ENCODE results near the gene FCHO2. TPM values are rescaled to one million over a fixed set of nuclear protein-coding genes. Genes with fewer than 3 reads are reported as not detected.

The FCHO2 gene
- total RNA-seq, 1 donor from 2014 or later = 1.6 TPM

DNA sequence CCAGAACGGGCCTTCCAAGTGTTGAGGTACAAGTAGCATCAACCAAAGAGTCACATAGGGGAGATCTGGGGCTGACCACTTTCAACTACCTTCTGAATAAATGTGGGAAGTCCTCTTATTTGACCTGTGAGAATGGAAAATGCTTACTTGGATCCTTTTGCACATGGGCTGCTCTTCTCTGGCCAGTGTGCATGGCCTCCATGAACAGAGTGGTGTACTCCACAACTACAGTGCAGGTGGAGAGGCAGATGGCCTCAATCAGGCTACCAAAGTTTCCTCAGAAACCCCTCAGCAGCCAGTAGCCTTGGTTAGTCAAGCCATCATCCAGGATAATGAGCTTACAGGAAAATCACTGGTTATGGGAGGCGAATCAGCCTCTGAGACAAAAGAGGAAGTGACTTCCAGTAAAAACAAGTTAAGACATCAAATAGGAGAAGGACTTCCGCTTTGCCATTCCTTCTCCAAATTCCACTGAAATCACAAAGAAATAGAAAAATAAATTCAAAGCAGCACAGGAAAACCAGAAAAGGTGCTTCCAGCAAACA is 18.3 kb upstream of the FCHO2 start:
- no peak overlapping the region for H3K27ac Mint-ChIP-seq
- no peak for DNase-seq (ENCODE audit: low spot score)
- H3K4me3 Mint-ChIP-seq (ENCODE audit: low read depth) = no peak overlapping the region
- H3K4me1 Mint-ChIP-seq (ENCODE audit: low read depth) = no peaks in the 10 kb centered on the region
- no peaks in the 10 kb centered on the region for H3K36me3 Mint-ChIP-seq (ENCODE audit: low read depth)
- H3K9me3 Mint-ChIP-seq = no peaks in the 10 kb centered on the region
- H3K27me3 Mint-ChIP-seq (ENCODE audit: low read depth) = peaks cover 6% of the 10 kb centered on the region
- intact Hi-C loops (cut with micrococcal nuclease) = no loop called here

DNA sequence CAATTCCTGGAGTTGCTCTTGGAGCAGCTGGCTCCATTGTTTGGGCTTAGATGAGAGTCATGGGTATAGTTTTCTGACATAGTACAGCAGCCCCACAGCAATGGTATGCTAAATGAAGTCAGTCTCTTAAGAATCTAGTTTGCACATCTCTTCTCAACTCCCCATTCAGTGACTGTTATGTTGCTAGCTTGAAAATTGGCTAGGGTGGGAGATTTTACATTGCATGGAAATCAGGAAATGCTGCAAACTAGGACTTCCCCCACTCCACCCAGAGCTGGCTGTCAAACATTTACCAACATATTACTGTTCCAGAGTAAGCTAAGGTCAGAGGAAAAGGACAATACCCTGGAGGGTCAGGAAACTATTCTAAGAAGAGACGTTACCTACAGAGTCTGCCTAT is 17.6 kb upstream of the FCHO2 start:
- Mint-ChIP-seq H3K27ac (no peak overlapping the region), H3K36me3 (ENCODE audit: low read depth) (no peaks in the 10 kb centered on the region), H3K4me1 (ENCODE audit: low read depth) (no peaks in the 10 kb centered on the region), H3K9me3 (no peaks in the 10 kb centered on the region), H3K4me3 (ENCODE audit: low read depth) (no peak overlapping the region), H3K27me3 (ENCODE audit: low read depth) (peaks cover 5% of the 10 kb centered on the region)
- no peak for DNase-seq (ENCODE audit: low spot score)
- intact Hi-C loops (cut with micrococcal nuclease) = no loop called here

DNA sequence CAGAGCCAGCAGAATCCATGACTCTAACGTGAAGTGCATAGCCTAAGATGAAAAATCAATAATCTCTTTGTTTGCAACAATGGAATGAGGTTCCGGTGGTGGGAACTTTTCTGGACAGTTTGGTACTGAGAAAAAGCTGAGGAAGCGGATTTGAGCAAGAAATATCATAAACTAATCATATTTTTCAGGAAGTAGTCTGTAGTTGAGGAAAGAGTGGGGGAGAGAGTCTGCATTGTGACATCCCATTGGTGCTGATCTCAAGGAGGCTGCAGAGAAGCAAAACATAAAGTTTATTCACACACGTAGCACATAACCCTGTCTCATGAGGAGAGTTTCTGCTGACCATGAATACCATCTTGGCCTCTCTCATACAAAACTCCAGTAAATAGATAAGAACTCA is 15.8 kb upstream of the FCHO2 start:
- no peaks in the 10 kb centered on the region for H3K9me3 Mint-ChIP-seq
- H3K27me3 Mint-ChIP-seq (ENCODE audit: low read depth) = peaks cover 11% of the 10 kb centered on the region
- intact Hi-C loops (cut with micrococcal nuclease) = no loop called here

DNA sequence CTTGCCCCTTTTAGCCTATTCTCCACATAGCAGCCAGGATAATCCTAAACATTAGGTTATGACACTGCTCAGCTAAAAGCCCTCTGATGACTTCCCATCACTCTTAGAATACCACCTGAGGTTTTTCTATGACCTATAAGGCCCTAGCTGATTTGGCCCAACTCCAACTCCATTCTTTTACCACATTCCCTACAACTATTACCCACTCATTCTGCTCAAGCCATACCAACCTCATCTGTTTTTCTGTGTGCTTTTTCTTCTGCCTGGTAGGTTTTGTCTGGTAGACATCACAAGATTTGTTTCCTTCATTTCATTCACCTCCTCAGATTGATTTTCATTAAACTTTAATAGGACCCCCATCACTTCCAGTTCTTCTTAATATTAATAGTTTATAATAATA is 12.5 kb upstream of the FCHO2 start:
- no peak overlapping the region for H3K27ac Mint-ChIP-seq
- H3K27me3 Mint-ChIP-seq (ENCODE audit: low read depth) = peaks cover 22% of the 10 kb centered on the region
- intact Hi-C loops (cut with micrococcal nuclease) = no loop called here
- no peaks in the 10 kb centered on the region for H3K4me1 Mint-ChIP-seq (ENCODE audit: low read depth)
- H3K36me3 Mint-ChIP-seq (ENCODE audit: low read depth) = no peaks in the 10 kb centered on the region
- H3K9me3 Mint-ChIP-seq = no peaks in the 10 kb centered on the region
- no peak overlapping the region for H3K4me3 Mint-ChIP-seq (ENCODE audit: low read depth)
- DNase-seq (ENCODE audit: low spot score) = no peak

More for the DNA sequence above, 15.8 kb upstream of the FCHO2 start:
- no peaks in the 10 kb centered on the region for H3K36me3 Mint-ChIP-seq (ENCODE audit: low read depth)
- H3K27ac Mint-ChIP-seq = no peak overlapping the region
- no peak overlapping the region for H3K4me3 Mint-ChIP-seq (ENCODE audit: low read depth)
- DNase-seq (ENCODE audit: low spot score) = no peak
- H3K4me1 Mint-ChIP-seq (ENCODE audit: low read depth) = no peaks in the 10 kb centered on the region

DNA sequence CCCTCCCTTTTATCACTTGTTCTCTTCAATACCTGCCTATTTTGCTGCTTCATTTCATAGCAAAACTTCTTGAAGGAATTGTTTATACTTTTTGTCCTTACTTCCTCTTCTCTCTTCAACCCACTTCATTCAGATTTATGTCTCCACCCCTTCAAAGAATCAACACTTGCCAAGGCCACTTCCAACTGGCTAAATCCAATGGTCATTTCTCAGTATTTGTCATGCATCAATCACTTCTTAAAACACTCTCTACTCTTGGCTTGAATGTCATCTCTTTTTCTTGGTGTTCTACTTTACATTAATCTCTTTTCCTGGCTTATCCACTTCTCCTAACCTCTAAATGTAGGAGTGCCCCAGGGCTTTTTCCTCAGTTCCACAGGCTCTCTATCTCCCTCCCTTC is 8.3 kb upstream of the FCHO2 start:
- H3K4me1 Mint-ChIP-seq (ENCODE audit: low read depth) = no peaks in the 10 kb centered on the region
- no peak overlapping the region for H3K27ac Mint-ChIP-seq
- intact Hi-C loops (cut with micrococcal nuclease) = no loop called here
- H3K27me3 Mint-ChIP-seq (ENCODE audit: low read depth) = peaks cover 32% of the 10 kb centered on the region
- no peaks in the 10 kb centered on the region for H3K36me3 Mint-ChIP-seq (ENCODE audit: low read depth)
- no peak for DNase-seq (ENCODE audit: low spot score)
- no peaks in the 10 kb centered on the region for H3K9me3 Mint-ChIP-seq
- no peak overlapping the region for H3K4me3 Mint-ChIP-seq (ENCODE audit: low read depth)

DNA sequence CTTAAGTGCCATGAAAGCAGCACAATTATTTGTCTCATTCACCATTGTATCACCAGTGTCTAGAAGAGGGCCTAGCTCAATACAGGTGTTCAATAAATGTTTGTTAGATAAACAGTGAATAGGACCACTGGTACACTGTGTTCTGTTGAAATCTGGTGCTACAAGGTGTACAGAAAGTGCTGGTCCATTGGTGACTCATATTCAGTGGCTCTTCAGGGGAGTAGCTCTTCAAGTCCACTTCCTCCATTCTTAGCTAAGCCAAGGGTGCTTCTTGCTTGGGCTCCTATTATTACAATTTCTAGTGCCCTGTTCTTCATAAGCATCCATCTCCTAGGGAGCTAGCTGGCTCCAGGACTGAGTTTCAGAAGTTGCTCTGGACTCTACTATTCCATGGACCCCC is 6.4 kb upstream of the FCHO2 start:
- intact Hi-C loops (cut with micrococcal nuclease) = no loop called here
- DNase-seq (ENCODE audit: low spot score) = no peak
- peaks cover 39% of the 10 kb centered on the region for H3K27me3 Mint-ChIP-seq (ENCODE audit: low read depth)
- no peaks in the 10 kb centered on the region for H3K4me1 Mint-ChIP-seq (ENCODE audit: low read depth)
- no peak overlapping the region for H3K4me3 Mint-ChIP-seq (ENCODE audit: low read depth)
- no peak overlapping the region for H3K27ac Mint-ChIP-seq
- no peaks in the 10 kb centered on the region for H3K36me3 Mint-ChIP-seq (ENCODE audit: low read depth)
- H3K9me3 Mint-ChIP-seq = no peaks in the 10 kb centered on the region

DNA sequence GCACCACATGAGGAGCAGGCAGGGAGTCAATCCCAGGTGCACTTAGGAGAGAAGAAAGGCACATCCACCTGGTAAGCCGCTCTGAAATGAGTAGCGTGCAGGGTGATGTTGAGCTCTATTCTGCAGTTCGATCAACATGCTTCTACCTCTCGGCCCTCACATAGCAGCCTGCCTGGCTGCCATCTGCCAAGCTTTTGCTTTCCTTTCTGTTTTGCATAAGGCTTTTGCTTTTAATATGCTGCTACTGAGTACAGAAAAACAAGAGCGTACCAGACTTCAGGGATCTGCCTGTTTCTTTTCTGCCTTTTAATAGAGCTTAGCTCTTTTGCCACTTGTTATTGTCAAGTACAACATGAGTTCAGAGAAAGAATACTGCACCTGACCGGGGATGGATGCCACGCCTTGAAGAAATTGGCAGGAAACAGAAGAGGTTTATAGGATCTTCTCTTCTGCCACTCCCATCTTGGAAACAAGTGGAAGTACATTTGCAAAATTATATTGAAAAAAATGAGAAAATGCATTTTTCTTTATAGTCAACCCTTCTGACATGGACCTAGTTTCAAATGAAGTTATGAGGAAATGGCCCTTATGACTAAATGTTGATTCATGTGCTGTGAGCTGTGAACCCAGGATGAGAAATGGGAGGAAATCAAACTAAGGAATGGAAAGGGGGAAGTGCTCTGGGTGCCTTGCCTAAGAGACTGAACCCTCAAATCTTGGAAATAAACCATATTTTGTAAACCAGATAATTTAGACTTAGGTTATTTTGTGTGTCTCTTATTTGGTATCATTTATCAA is 4.0 kb upstream of the FCHO2 start:
- H3K4me3 Mint-ChIP-seq (ENCODE audit: low read depth) = no peak overlapping the region
- no peaks in the 10 kb centered on the region for H3K9me3 Mint-ChIP-seq
- H3K4me1 Mint-ChIP-seq (ENCODE audit: low read depth) = peaks cover 13% of the 10 kb centered on the region
- intact Hi-C loops (cut with micrococcal nuclease) = no loop called here
- DNase-seq (ENCODE audit: low spot score) = no peak
- H3K27me3 Mint-ChIP-seq (ENCODE audit: low read depth) = peaks cover 47% of the 10 kb centered on the region
- H3K36me3 Mint-ChIP-seq (ENCODE audit: low read depth) = no peaks in the 10 kb centered on the region
- H3K27ac Mint-ChIP-seq = no peak overlapping the region

DNA sequence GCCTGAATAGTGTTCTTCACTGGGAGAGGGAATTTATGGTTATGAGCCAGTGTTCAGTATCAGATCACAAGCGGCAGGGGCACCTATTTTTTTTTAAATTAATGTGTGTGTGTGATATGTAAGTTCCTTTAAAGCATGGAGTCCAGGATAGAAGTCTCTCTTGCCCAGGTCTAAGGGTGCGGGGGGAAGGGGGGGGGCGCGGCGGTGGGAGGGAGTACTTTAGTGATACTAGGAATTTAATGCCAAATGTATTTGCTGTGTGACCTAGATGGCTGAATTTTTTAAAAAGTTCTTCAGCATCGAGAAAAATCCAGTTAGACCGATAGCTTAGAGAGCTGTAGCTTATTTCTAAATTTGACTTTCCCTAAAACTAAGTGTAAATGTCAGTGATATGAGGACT is 1.5 kb upstream of the FCHO2 start:
- H3K4me1 Mint-ChIP-seq (ENCODE audit: low read depth) = peaks cover 15% of the 10 kb centered on the region
- DNase-seq (ENCODE audit: low spot score) = no peak
- intact Hi-C loops (cut with micrococcal nuclease) = no loop called here
- no peaks in the 10 kb centered on the region for H3K36me3 Mint-ChIP-seq (ENCODE audit: low read depth)
- peak overlapping the region; percentile 3 for H3K4me3 Mint-ChIP-seq (ENCODE audit: low read depth)
- peaks cover 53% of the 10 kb centered on the region for H3K27me3 Mint-ChIP-seq (ENCODE audit: low read depth)
- H3K27ac Mint-ChIP-seq = no peak overlapping the region
- H3K9me3 Mint-ChIP-seq = no peaks in the 10 kb centered on the region

DNA sequence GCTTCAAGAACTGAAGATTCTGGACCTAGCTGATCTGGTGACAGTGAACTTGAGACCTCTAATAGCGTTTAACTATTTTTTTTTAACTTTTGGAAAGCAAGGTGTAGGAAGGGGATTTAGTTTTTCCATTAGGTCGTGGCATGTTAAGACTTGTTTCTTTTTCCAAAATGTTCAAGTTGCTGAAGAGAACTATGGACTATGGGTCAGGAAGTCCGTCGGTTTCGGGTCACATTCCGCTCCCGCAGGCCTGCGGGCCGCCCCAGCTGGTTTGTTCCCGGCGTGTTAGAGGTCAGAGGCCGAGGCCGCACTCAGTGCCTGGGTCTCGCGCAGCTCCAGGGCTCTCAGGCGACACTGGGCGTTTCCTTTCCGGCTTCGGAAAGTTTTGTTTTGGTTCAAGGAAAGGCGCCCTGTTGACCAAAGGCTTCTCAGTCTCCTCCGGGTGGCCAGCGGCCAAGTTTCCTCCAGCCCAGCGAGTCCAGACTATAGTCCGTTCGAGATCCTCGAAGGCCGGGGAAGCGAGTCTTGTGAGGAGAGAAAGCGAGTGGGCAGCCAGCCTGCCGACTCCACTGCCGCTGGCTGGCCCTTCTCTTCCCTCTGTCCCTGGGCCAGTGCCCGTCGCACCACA is 586 bp upstream of the FCHO2 start:
- Mint-ChIP-seq H3K9me3 (no peaks in the 10 kb centered on the region), H3K27ac (peak overlapping the region; percentile 45), H3K36me3 (ENCODE audit: low read depth) (no peaks in the 10 kb centered on the region), H3K4me1 (ENCODE audit: low read depth) (peaks cover 15% of the 10 kb centered on the region), H3K27me3 (ENCODE audit: low read depth) (peaks cover 56% of the 10 kb centered on the region), H3K4me3 (ENCODE audit: low read depth) (peak overlapping the region; percentile 86)
- no peak for DNase-seq (ENCODE audit: low spot score)
- intact Hi-C loops (cut with micrococcal nuclease) = loop anchor here (5.0 kb wide), 3 partner anchors 138 to 247 kb away; partner anchors contain the start of gene TNPO1

DNA sequence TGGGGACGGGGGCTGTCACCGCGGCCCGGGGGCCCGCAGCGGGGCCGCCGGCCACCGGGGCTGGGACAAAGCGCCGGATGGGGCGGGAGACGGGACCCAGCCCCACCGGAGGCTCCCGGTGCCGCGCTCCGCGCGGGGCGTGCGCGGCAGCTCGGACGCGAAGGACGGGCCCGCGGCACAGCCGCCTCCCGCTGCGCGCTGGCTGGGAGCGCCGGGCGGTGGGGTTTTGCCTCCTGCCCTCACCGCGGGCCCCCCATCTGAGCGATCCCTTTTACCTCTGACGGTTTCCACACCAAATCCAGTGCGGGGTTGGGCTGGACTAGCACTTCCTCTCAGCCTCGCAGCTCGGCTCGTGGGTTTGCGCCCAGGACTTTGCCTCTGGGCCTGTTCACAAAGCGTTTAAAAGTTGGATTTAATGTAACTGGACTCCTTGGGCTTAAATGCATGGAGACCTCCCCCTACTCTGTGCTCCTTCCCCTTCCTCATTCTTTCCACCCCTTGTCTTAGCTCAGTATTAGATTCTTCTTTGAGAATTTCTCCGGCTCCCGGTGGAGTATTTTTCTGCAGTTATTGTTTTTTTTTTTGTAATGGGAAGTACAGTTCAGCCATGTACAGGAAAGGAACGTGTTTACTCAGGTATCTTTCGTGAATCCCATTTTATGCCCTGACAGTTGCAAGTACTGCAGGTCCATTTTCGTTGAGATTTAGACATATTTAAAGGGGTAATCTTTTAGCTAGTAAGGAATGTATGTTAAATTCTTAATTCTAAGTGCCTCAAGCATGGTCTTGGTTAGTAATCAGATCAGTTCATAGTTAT is 691 bp downstream of the FCHO2 start:
- Mint-ChIP-seq H3K4me1 (ENCODE audit: low read depth) (peaks cover 15% of the 10 kb centered on the region), H3K9me3 (no peaks in the 10 kb centered on the region), H3K27me3 (ENCODE audit: low read depth) (peaks cover 53% of the 10 kb centered on the region), H3K27ac (no peak overlapping the region), H3K4me3 (ENCODE audit: low read depth) (peak overlapping the region; percentile 78), H3K36me3 (ENCODE audit: low read depth) (no peaks in the 10 kb centered on the region)
- DNase-seq (ENCODE audit: low spot score) = peak; percentile 10
- intact Hi-C loops (cut with micrococcal nuclease) = loop anchor here (5.0 kb wide), 3 partner anchors 139 to 246 kb away; partner anchors contain the start of gene TNPO1

DNA sequence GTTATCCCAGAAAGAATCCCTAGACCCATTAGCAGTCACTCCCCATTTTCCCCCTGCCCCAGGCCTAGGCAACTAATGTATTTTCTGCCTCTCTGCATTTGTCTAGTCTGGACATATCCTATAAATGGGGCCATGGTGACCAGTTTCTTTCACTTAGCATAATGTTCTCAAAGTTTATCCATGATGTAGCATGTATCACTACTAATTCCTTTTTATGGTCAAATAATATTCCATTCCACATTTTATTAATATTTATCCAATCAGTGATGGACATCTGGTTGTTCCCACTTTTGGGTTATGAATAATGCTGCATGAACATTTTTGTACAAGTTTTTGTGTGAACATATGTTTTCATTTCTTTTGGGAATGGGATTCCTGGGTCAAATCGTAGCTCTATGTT is 1.5 kb downstream of the FCHO2 start:
- Mint-ChIP-seq H3K36me3 (ENCODE audit: low read depth) (no peaks in the 10 kb centered on the region), H3K27me3 (ENCODE audit: low read depth) (peaks cover 54% of the 10 kb centered on the region), H3K4me3 (ENCODE audit: low read depth) (peak overlapping the region; percentile 78), H3K27ac (no peak overlapping the region), H3K9me3 (no peaks in the 10 kb centered on the region), H3K4me1 (ENCODE audit: low read depth) (peaks cover 15% of the 10 kb centered on the region)
- no peak for DNase-seq (ENCODE audit: low spot score)
- intact Hi-C loops (cut with micrococcal nuclease) = loop anchor here (5.0 kb wide), 3 partner anchors 140 to 245 kb away; partner anchors contain the start of gene TNPO1

DNA sequence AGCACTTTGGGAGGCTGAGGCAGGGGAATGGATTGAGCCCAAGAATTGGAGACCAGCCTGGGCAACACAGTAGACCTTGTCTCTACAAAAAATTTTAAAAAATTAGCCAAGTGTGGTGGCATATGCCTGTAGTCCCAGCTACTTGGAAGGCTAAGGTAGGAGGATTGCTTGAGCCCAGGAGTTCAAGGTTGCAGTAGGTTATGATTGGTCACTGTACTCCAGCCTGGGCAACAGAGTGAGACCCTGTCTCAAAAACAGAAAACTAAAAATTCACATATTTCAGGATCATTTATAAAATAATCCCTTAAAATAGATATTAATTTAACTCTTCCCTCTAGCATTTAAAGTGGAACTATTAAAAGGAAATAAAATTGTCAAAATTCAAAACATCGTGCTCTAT is 3.4 kb downstream of the FCHO2 start:
- intact Hi-C loops (cut with micrococcal nuclease) = loop anchor here (5.0 kb wide), 3 partner anchors 142 to 243 kb away; partner anchors contain the start of gene TNPO1
- H3K4me3 Mint-ChIP-seq (ENCODE audit: low read depth) = no peak overlapping the region
- H3K27ac Mint-ChIP-seq = no peak overlapping the region
- peaks cover 50% of the 10 kb centered on the region for H3K27me3 Mint-ChIP-seq (ENCODE audit: low read depth)
- H3K4me1 Mint-ChIP-seq (ENCODE audit: low read depth) = peaks cover 15% of the 10 kb centered on the region
- DNase-seq (ENCODE audit: low spot score) = no peak
- no peaks in the 10 kb centered on the region for H3K9me3 Mint-ChIP-seq
- H3K36me3 Mint-ChIP-seq (ENCODE audit: low read depth) = no peaks in the 10 kb centered on the region

Measured in activated T-helper 2 cell treated with anti-CD3 and anti-CD28 coated beads, Interferon-gamma antibody, Interleukin-2, Interleukin-4, amounts not matched to agents 10 μg/mL and 5 μg/mL and 100 μg/mL, durations not matched to agents 14 hours and 24 hours and 36 hours (primary cell).